Nephron progenitor cell (in vitro differentiated cells): ENCODE measurements around the gene NR1H3.

Experiments used
- DNase-seq: peaks from one replicate; pipeline ENCODE4 v3.0.0; 2021
- H3K27ac Mint-ChIP-seq: 2 replicates; pipeline ENCODE4 v1.8.0; 2021; ENCODE audit warnings: mild to moderate bottlenecking, moderate library complexity, mixed read lengths
- H3K27me3 Mint-ChIP-seq: 2 replicates; pipeline ENCODE4 v1.8.0; 2021; ENCODE audit warnings: mild to moderate bottlenecking, low read depth, mixed read lengths; ENCODE audit not compliant: poor library complexity
- H3K36me3 Mint-ChIP-seq: 2 replicates; pipeline ENCODE4 v1.8.0; 2021; ENCODE audit warnings: low read depth, mixed read lengths
- H3K4me1 Mint-ChIP-seq: 2 replicates; pipeline ENCODE4 v1.8.0; 2021; ENCODE audit warnings: mixed read lengths
- H3K4me3 Mint-ChIP-seq: 2 replicates; pipeline ENCODE4 v1.8.0; 2021; ENCODE audit warnings: mild to moderate bottlenecking, moderate library complexity, mixed read lengths
- H3K9me3 Mint-ChIP-seq: 2 replicates; pipeline ENCODE4 v1.8.0; 2021; ENCODE audit warnings: mild to moderate bottlenecking, moderate library complexity, mixed read lengths
- CTCF ChIP-seq: fragments of 200-600 bp; sonication (generic); IDR thresholded peaks from 2 replicates; pipeline ENCODE4 v1.5.0; 2021; ENCODE audit warnings: antibody characterized with exemption

The NR1H3 gene

GRCh38 chr11:47216121-47216798, 41.5 kb upstream of the NR1H3 start:
- no peak for DNase-seq
- Mint-ChIP-seq H3K27ac (peak overlapping the region; percentile 53), H3K4me3 (peak overlapping the region; percentile 87), H3K4me1 (peaks cover 42% of the 10 kb centered on the region), H3K36me3 (peaks cover 32% of the 10 kb centered on the region), H3K27me3 (peaks cover 8% of the 10 kb centered on the region), H3K9me3 (no peaks in the 10 kb centered on the region)
- TF ChIP-seq CTCF: no peak

GRCh38 chr11:47220401-47220821, 37.4 kb upstream of the NR1H3 start:
- peaks cover 36% of the 10 kb centered on the region for H3K4me1 Mint-ChIP-seq
- TF ChIP-seq CTCF: no peak
- DNase-seq: no peak
- peaks cover 59% of the 10 kb centered on the region for H3K36me3 Mint-ChIP-seq
- H3K27me3 Mint-ChIP-seq: peaks cover 8% of the 10 kb centered on the region
- H3K27ac Mint-ChIP-seq: peak overlapping the region; percentile 78
- no peaks in the 10 kb centered on the region for H3K9me3 Mint-ChIP-seq
- H3K4me3 Mint-ChIP-seq: no peak overlapping the region

- H3K36me3 Mint-ChIP-seq: peaks cover 75% of the 10 kb centered on the region
- H3K9me3 Mint-ChIP-seq: no peaks in the 10 kb centered on the region
- no peak for DNase-seq
- H3K4me3 Mint-ChIP-seq: no peak overlapping the region
- H3K27me3 Mint-ChIP-seq: peaks cover 8% of the 10 kb centered on the region
- H3K27ac Mint-ChIP-seq: no peak overlapping the region
- no peak for TF ChIP-seq CTCF
- H3K4me1 Mint-ChIP-seq: peaks cover 19% of the 10 kb centered on the region
Measured at GRCh38 chr11:47222696-47223095, 35.1 kb upstream of the NR1H3 start.

GRCh38 chr11:47225552-47226400, 32.0 kb upstream of the NR1H3 start:
- Mint-ChIP-seq H3K9me3 (no peaks in the 10 kb centered on the region), H3K27ac (peak overlapping the region; percentile 81), H3K36me3 (peaks cover 66% of the 10 kb centered on the region), H3K4me1 (no peaks in the 10 kb centered on the region), H3K27me3 (peaks cover 3% of the 10 kb centered on the region), H3K4me3 (no peak overlapping the region)
- no peak for TF ChIP-seq CTCF
- DNase-seq: no peak

- TF ChIP-seq CTCF: no peak
- DNase-seq: no peak
- H3K27me3 Mint-ChIP-seq: peaks cover 3% of the 10 kb centered on the region
- H3K4me1 Mint-ChIP-seq: peaks cover 4% of the 10 kb centered on the region
- H3K36me3 Mint-ChIP-seq: peaks cover 45% of the 10 kb centered on the region
- peak overlapping the region; percentile 41 for H3K27ac Mint-ChIP-seq
- H3K4me3 Mint-ChIP-seq: no peak overlapping the region
- no peaks in the 10 kb centered on the region for H3K9me3 Mint-ChIP-seq
Measured at GRCh38 chr11:47229161-47229560, 28.6 kb upstream of the NR1H3 start.
